ENCODE data around the gene FOXO6. TPM values are rescaled to one million over a fixed set of nuclear protein-coding genes. Genes with fewer than 3 reads are reported as not detected.

FOXO6 gene
- total RNA-seq, 1 donor from 2014 or later: 2.1 TPM

- peaks cover 64% of the 10 kb centered on the region for H3K4me1 ChIP-seq
- no peak overlapping the region for H3K27ac ChIP-seq (replicated peaks)
- H3K9me3 ChIP-seq (replicated peaks): no peaks in the 10 kb centered on the region
- H3K36me3 ChIP-seq: no peaks in the 10 kb centered on the region
- DNase-seq: no peak
- intact Hi-C loops (cut with micrococcal nuclease): no loop called here
- H3K4me3 ChIP-seq: no peak overlapping the region
- H3K27me3 ChIP-seq (ENCODE audit: low read depth): peaks cover 18% of the 10 kb centered on the region
- no peak for TF ChIP-seq CTCF (IDR thresholded peaks at IDR 0.05; ENCODE audit: borderline replicate concordance)
Observed at GRCh38 chr1:41368366-41368765, 7.1 kb downstream of the FOXO6 start.

- H3K27me3 ChIP-seq (ENCODE audit: low read depth): peaks cover 16% of the 10 kb centered on the region
- no peak overlapping the region for H3K4me3 ChIP-seq
- no peak for TF ChIP-seq CTCF (IDR thresholded peaks at IDR 0.05; ENCODE audit: borderline replicate concordance)
- no peaks in the 10 kb centered on the region for H3K9me3 ChIP-seq (replicated peaks)
- H3K4me1 ChIP-seq: peaks cover 64% of the 10 kb centered on the region
- no peak overlapping the region for H3K27ac ChIP-seq (replicated peaks)
- no peaks in the 10 kb centered on the region for H3K36me3 ChIP-seq
- no peak for DNase-seq
- intact Hi-C loops (cut with micrococcal nuclease): no loop called here
Observed at GRCh38 chr1:41368801-41369200, 7.6 kb downstream of the FOXO6 start.

GRCh38 chr1:41369531-41369930, 8.3 kb downstream of the FOXO6 start:
- Histone ChIP-seq H3K4me1 (peaks cover 63% of the 10 kb centered on the region), H3K4me3 (no peak overlapping the region)
- intact Hi-C loops (cut with micrococcal nuclease): no loop called here

GRCh38 chr1:41370225-41370624, 9.0 kb downstream of the FOXO6 start:
- DNase-seq: no peak
- Histone ChIP-seq H3K36me3 (no peaks in the 10 kb centered on the region), H3K4me1 (peaks cover 56% of the 10 kb centered on the region), H3K27ac (replicated peaks) (no peak overlapping the region), H3K9me3 (replicated peaks) (no peaks in the 10 kb centered on the region), H3K4me3 (no peak overlapping the region), H3K27me3 (ENCODE audit: low read depth) (peaks cover 16% of the 10 kb centered on the region)
- no peak for TF ChIP-seq CTCF (IDR thresholded peaks at IDR 0.05; ENCODE audit: borderline replicate concordance)
- intact Hi-C loops (cut with micrococcal nuclease): no loop called here

More at GRCh38 chr1:41369531-41369930, 8.3 kb downstream of the FOXO6 start:
- no peak overlapping the region for H3K27ac ChIP-seq (replicated peaks)
- DNase-seq: no peak
- peaks cover 16% of the 10 kb centered on the region for H3K27me3 ChIP-seq (ENCODE audit: low read depth)
- no peak for TF ChIP-seq CTCF (IDR thresholded peaks at IDR 0.05; ENCODE audit: borderline replicate concordance)
- no peaks in the 10 kb centered on the region for H3K9me3 ChIP-seq (replicated peaks)
- no peaks in the 10 kb centered on the region for H3K36me3 ChIP-seq

GRCh38 chr1:41370756-41371420, 9.7 kb downstream of the FOXO6 start:
- H3K4me3 ChIP-seq: no peak overlapping the region
- H3K36me3 ChIP-seq: no peaks in the 10 kb centered on the region
- peaks cover 49% of the 10 kb centered on the region for H3K4me1 ChIP-seq
- H3K27me3 ChIP-seq (ENCODE audit: low read depth): peaks cover 14% of the 10 kb centered on the region
- H3K27ac ChIP-seq (replicated peaks): peak overlapping the region; percentile 8
- no peak for DNase-seq
- H3K9me3 ChIP-seq (replicated peaks): no peaks in the 10 kb centered on the region
- intact Hi-C loops (cut with micrococcal nuclease): no loop called here
- no peak for TF ChIP-seq CTCF (IDR thresholded peaks at IDR 0.05; ENCODE audit: borderline replicate concordance)
